Right atrium auricular region (tissue), 2 donors: ENCODE measurements around the gene ARAP2. TPM values are rescaled to one million over a fixed set of nuclear protein-coding genes. Genes with fewer than 3 reads are reported as not detected.

Source experiments
- DNase-seq: peaks from one replicate; pipeline ENCODE4 v3.0.0-alpha.2; 2019; ENCODE audit warnings: low spot score
- H3K27ac ChIP-seq, 2 donors: fragments of 200-600 bp; sonication (generic); 1 replicate in 1 of 2; 2 replicates in 1 of 2; pipeline ENCODE4 v1.5.1; 2016 to 2019
- H3K27me3 ChIP-seq, 2 donors: fragments of 200-600 bp; sonication (generic); one replicate each; pipeline versions ENCODE4 v1.5.1 to v1.6.0; 2017 to 2019
- H3K36me3 ChIP-seq: fragments of 200-600 bp; sonication (generic); one replicate; pipeline ENCODE4 v1.5.1; 2016
- H3K4me1 ChIP-seq, 2 donors: fragments of 200-600 bp; sonication (generic); one replicate each; pipeline versions ENCODE4 v1.5.1 to v1.6.0; 2017 to 2019
- H3K4me3 ChIP-seq, 2 donors: fragments of 200-600 bp; sonication (generic); 1 replicate in 1 of 2; 2 replicates in 1 of 2; pipeline ENCODE4 v1.5.1; 2017 to 2019; ENCODE audit warnings: mild to moderate bottlenecking in 1 of 2, moderate library complexity in 1 of 2
- H3K9me3 ChIP-seq, 2 donors: fragments of 200-600 bp; sonication (generic); one replicate each; pipeline ENCODE4 v1.5.1; 2019
- total RNA-seq, 2 donors: library from RNA; depleted of rRNA; stranded (reverse); fragments of >200 nt; gene quantifications; one replicate each; pipeline ENCODE4 v1.1.0, GENCODE V29; 2016
- TF ChIP-seq, protein P1 (sequence below), 2 donors: fragments of 200-600 bp; sonication (generic); IDR thresholded peaks; one replicate each; pipeline ENCODE4 v1.5.1; 2019; ENCODE audit warnings: antibody characterized with exemption in 2 of 2

The ARAP2 gene
- total RNA-seq, 2 donors from 2014 or later = 5.7 to 10.1 TPM

DNA sequence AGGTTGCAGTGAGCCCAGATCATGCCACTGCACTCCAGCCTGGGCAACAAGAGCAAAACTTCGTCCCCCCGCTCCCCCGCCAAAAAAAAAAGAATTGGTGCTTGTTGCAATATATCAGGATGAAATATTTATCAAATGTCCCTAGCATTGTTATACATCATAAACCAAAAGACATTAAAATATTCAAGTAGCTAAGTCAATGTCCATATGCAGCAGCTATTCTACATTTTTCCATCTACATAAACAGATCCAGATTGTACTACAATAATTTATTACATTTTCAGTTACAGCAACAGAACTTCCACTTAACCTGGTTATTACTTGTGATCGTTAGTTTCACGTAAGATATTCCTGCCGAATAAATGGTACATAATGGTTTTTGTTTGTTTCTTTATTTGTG is 64.1 kb downstream of the ARAP2 start:
- Histone ChIP-seq H3K4me3 (no peak overlapping the region), H3K9me3 (no peaks in the 10 kb centered on the region), H3K27ac (no peak overlapping the region), H3K27me3 (no peaks in the 10 kb centered on the region), H3K4me1 (no peaks in the 10 kb centered on the region), H3K36me3 (no peaks in the 10 kb centered on the region)
- no peak for DNase-seq
- TF ChIP-seq, protein P1, sequence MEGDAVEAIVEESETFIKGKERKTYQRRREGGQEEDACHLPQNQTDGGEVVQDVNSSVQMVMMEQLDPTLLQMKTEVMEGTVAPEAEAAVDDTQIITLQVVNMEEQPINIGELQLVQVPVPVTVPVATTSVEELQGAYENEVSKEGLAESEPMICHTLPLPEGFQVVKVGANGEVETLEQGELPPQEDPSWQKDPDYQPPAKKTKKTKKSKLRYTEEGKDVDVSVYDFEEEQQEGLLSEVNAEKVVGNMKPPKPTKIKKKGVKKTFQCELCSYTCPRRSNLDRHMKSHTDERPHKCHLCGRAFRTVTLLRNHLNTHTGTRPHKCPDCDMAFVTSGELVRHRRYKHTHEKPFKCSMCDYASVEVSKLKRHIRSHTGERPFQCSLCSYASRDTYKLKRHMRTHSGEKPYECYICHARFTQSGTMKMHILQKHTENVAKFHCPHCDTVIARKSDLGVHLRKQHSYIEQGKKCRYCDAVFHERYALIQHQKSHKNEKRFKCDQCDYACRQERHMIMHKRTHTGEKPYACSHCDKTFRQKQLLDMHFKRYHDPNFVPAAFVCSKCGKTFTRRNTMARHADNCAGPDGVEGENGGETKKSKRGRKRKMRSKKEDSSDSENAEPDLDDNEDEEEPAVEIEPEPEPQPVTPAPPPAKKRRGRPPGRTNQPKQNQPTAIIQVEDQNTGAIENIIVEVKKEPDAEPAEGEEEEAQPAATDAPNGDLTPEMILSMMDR (IDR thresholded peaks at IDR 0.05) = no peak

DNA sequence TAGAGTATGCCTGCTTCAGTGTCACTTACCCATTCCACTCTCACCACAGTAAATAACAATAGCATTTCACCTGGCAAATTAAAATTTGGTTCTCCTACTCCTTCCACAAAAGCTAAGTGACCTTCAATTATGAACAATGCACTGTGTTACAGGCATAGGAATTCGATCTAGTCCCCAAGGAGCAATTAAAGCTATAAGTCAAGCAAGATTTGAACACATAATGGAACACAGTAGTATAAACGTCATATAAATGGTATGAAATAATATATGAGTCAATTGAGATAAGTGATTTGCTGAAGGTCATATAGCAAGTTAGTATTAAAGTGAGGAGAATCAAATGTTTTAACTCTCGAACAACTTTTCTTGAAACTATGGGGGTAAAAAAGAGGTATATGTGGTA is 65.8 kb downstream of the ARAP2 start:
- no peak overlapping the region for H3K27ac ChIP-seq
- no peak overlapping the region for H3K4me3 ChIP-seq
- no peaks in the 10 kb centered on the region for H3K27me3 ChIP-seq
- H3K9me3 ChIP-seq = no peaks in the 10 kb centered on the region
- TF ChIP-seq, protein P1 (IDR thresholded peaks at IDR 0.05) = no peak
- no peaks in the 10 kb centered on the region for H3K36me3 ChIP-seq
- H3K4me1 ChIP-seq = no peaks in the 10 kb centered on the region
- no peak for DNase-seq

DNA sequence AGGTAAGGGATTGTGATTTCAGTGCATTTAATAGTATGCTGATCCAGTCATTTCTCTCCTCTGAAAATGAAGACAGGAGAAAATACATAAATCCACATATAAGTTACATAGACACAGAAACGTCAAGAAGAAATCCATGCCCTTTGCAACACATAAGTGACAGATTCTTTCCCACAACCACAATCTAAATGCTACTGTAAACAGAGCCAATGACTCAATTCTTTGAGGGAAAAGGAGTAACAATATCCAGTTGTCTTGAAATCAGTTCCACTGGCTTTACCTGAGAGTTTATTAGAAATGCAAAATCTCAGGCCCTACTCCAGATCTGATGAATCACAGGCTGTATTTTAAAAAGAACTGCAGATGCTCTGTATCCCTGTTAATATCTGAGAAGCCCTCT is 66.4 kb downstream of the ARAP2 start:
- Histone ChIP-seq H3K9me3 (no peaks in the 10 kb centered on the region), H3K27me3 (no peaks in the 10 kb centered on the region), H3K36me3 (no peaks in the 10 kb centered on the region), H3K4me3 (no peak overlapping the region), H3K4me1 (no peaks in the 10 kb centered on the region), H3K27ac (no peak overlapping the region)
- no peak for DNase-seq
- TF ChIP-seq, protein P1 (IDR thresholded peaks at IDR 0.05) = no peak

DNA sequence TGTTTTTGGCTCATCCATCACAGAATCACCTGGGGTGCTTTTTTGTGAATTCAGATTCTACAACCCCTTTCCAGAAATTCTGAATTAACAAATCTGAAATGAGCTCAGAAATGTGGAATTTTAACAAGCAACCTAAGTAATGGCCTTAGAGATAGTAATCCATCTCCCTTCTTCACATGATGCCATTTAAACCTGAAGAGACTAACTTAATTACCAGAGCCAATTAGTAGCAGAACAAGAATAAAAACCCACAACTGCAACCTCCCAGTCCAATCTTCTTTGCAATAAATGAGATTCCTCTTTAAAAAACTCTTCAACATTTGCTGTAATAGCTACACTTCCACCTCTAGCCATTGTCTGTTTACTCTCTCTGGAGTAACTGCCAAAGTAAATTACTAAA is 69.7 kb downstream of the ARAP2 start:
- Histone ChIP-seq H3K4me3 (no peak overlapping the region), H3K27ac (no peak overlapping the region), H3K4me1 (no peaks in the 10 kb centered on the region), H3K36me3 (no peaks in the 10 kb centered on the region), H3K9me3 (no peaks in the 10 kb centered on the region), H3K27me3 (no peaks in the 10 kb centered on the region)
- TF ChIP-seq, protein P1 (IDR thresholded peaks at IDR 0.05) = no peak
- no peak for DNase-seq

DNA sequence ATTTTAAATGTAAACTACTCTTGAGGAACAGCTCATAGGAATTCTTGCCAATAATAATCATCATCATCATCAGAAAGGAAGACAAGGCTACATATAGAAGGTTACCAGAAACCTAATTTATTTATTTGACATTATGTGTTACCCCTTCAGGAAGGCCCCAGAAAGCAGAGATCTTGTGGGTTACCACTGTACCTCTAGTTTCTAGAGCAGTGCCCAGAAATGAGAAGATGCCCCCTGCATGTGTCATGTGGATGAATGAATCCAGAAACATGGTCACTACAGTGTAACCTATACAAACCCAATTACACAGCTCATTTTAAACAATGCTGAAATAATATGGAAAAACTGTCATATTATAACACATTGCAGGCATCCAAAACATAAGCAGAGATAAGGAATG is 70.4 kb downstream of the ARAP2 start:
- Histone ChIP-seq H3K27ac (no peak overlapping the region), H3K4me1 (no peaks in the 10 kb centered on the region), H3K27me3 (no peaks in the 10 kb centered on the region), H3K36me3 (no peaks in the 10 kb centered on the region), H3K4me3 (no peak overlapping the region), H3K9me3 (no peaks in the 10 kb centered on the region)
- TF ChIP-seq, protein P1 (IDR thresholded peaks at IDR 0.05) = no peak
- no peak for DNase-seq

DNA sequence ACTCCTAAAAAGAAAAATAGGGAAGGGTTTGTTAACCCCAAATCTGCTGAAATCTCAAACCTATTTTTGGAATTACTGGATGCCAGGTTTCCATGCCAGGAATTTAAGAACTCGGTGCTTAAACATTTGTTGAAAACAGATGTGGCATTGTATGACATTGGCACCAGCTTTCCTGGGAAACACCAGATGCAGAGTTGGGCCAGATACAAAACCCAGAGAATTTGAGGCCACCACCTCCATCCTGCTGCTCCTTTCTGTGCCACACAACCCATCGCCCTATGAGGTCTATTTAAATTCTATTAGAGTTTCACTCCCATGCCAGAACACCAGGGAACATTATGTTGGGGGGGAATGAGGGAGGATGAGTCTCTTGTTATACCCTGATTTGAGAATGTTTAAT is 71.7 kb downstream of the ARAP2 start:
- no peak for DNase-seq
- Histone ChIP-seq H3K27me3 (no peaks in the 10 kb centered on the region), H3K4me3 (no peak overlapping the region), H3K9me3 (no peaks in the 10 kb centered on the region), H3K27ac (no peak overlapping the region), H3K36me3 (no peaks in the 10 kb centered on the region), H3K4me1 (no peaks in the 10 kb centered on the region)
- TF ChIP-seq, protein P1 (IDR thresholded peaks at IDR 0.05) = no peak
